HG03139 (cell line): ENCODE results near the gene NOSIP.

ENCODE experiments used
- ATAC-seq: cut with Tn5 transposase; IDR thresholded peaks from one replicate; pipeline ENCODE4 v1.9.1; 2021; ENCODE audit not compliant: unreplicated experiment

The NOSIP gene

DNA sequence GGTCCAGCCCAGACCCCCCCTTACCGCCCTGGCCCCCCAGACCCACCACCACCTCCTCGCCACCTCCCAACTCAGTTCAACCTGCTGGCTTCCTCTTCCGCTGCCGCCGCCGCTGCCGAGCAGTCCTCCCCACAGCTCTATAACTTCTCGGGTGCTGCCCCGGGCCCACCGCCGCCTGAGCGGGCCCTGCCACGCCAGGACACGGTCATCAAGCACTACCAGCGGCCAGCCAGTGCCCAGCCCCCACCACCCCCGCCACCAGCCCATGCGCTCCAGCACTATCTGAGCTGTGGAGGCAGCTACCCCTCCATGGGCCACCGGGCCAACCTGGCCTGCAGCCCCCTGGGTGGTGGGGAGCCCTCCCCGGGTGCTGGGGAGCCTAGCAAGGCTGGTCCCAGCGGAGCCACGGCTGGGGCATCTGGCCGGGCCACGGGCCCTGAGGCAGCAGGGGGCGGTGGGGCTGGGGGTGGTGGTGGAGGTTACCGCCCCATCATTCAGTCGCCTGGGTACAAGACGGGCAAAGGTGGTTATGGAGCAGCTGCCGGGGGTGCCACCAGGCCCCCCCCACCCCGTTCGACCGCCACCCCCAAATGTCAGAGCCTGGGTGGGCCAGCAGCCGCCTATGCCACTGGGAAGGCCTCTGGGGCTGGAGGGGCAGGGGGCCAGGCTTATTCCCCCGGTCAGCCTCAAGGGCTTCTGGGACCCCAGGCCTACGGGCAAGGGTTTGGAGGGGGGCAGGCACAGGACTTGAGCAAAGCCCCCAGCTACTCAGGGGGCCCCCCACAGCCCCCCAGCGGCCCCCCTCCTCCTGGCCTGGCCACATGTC is 14.8 kb upstream of the NOSIP start:
- ATAC-seq = no peak

DNA sequence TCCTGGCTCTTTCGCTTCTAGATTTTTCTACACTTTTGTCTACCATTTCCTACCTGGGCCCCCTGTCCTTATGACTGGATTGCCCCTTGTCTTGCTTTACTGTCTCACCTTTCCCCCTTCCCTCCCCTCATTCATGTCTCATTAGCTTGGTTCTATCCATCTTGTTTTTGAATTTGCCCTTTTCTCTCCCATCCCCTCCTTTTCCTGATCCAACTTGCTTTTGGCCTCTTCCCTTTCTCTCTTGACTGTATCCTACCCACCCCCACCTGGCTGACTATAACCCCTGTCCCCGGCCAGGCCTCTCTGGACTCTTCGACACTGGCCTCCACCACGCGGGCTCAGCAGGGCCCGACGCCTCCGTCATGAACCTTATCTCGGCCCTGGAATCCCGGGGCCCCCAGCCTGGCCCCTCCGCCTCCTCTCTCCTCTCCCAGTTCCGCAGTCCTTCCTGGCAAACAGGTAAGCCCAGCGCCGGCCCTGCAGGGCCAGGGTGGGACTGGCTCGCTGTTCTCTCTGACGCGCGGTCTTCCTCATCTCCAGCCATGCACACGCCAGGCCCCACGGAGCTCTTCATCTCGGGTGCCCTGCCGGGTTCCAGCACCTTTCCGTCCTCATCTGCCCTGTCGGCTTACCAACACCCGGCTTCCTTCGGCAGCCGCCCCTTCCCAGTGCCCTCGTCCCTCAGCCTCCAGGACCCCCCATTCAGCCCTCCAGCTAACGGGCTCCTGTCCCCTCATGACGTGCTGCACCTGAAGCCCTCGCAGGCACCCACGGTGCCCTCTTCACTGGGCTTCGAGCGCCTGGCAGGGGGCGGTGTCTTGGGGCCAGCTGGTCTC is 14.0 kb upstream of the NOSIP start:
- ATAC-seq = no peak

DNA sequence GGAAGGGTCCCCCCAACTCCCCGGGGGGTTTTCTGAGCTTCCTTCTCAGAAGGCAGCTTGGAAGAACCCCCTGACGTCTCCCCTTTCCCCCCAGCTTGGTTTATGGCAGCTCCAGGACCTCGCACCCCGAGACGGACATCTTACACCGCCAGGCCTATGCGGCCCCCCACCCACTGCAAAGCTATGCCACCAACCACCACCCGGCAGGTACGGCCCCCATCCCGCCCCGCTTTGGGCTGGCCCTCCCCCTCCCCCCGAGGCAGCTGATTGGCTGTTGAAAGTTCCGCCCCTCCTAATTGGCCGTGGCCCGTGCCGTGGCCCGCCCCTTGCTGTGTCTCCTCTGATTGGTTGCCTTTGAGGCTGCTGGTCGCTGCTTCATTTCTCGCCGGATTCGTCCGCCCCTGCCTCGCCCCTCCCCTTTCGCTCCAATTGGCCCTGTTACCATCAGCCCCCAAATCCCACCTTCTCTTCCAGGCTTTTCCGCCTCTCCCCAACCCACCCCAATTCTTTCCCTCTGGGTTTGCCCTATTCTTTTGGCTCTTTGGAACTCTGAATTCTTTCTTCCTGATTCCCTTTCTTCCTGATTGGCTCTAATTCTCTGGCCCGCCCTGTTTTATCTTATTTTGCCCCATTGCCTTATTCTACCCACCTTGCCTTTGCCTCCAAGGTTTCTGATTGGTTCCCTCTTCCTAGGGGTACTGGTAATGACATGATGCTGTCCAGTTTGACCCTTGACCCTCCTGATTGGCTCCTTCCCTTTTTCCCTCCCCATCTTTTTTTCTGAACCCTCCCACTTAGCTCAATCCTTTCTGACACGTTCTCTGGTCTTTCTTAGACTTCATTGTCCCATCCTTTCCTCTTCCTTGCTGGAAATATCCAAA is 13.1 kb upstream of the NOSIP start:
- ATAC-seq = peak; percentile 48

DNA sequence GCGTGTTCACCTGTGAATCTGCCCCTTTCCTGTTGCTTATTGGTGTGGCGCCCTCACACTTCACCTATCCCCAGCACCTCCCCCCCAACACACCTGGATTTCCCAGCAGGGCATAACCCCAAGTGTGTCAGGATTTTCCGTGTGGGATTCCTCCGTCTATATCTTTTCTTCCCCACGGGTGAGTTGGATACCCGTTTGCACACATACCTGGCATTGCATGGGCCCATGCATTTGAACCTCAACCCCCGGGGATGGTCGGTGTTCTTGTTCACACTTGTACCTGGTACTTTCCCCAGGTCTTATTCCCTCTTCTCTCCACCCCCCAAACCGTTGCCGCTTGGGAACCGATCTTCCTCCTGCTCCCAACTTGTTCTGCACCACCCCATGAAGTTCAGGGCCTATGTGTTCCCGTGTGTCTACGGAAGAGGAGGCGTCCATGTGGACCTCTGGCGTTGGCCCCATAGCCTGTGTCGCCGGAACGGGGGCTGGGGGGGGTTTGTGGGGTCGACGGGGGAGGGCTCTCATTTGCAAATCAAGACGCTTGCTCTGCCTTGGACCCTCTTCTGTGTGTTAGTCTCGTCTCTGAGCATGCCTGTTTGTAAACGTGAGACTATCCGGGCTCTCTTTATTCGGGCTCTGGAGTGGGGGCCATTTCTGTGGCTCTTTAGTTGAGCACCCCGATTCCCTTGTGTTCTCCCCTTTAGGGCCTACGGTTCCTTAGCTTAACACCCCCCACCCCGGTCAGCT is 12.3 kb upstream of the NOSIP start:
- ATAC-seq = no peak

DNA sequence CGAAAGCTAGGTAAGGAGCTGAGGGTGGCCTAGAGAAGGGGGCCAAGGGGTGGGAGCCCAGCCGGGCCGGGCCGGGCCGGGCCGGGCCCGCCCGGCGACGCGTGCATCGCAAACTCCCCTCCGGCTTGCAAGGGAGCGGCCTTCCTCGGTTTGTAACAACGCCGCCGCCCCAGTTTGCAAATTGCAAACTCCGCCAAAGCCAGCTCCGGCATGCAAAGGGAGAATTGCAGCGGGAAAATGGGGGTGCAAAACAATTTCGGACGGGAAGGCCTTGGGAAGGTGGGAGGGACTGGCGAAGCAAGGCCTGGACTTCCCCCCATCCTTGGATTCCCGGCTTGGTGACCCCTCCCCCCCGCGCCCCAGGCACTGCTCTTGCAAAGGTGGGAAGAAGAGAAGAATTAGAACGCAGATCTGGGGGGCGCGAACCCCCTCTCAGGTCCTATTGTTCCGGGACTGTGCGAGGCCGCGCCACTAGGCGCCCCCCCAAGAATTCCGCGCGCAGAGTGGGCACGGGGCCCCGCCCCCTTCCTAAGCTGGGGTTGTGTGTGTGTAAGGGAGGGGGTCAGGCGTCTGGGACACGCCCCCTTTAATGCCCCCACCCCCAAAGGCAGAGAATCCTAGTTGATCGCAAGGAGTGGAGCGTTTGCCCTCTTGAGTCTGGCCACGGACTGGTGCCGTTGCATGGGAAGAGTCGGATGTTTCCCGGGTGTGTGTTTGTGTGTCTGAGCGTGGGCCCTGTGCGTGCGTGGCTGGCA is 11.6 kb upstream of the NOSIP start:
- ATAC-seq = no peak

DNA sequence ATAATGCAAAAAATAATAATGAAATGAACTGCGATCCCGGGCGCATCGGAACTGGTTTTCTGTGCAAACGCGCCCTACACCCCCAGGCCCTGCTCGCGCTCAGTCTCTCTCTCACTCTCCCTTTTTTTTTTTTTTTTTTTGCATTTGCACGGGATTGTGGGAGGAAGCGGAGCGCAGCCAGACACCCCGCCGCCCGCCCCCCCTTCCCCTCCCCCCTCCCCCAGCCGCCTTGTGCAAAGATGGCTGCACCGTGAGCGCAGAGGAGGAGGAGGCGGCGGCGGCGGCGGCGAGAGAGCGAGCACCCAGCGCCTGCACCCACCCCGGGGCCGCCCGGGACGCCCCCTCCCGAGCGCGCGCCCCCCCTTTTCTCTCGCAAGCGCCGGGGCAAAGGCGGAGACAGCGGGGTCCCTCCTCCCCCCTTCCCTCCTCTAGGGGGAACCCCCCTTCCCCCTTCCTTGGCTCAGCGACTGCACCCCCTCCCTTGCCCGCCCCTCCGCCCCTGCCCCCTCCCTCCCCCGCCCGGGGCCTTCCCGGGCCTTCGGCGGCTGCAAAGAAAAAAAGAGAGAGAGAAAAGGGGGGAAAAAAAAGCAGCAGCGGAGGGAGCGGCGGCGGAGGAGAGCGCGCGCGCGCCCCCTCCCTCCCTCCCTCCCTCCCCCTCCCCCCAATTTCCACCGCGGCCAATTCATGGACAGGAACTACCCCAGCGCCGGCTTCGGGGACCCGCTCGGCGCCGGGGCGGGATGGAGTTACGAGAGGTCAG is 10.8 kb upstream of the NOSIP start, which contains the start of gene PRR12:
Gene PRR12 (plus strand): TSS at position 212 of the 760 bp plus-strand sequence. CDS start 473 bp downstream, at position 685.
- no peak for ATAC-seq

DNA sequence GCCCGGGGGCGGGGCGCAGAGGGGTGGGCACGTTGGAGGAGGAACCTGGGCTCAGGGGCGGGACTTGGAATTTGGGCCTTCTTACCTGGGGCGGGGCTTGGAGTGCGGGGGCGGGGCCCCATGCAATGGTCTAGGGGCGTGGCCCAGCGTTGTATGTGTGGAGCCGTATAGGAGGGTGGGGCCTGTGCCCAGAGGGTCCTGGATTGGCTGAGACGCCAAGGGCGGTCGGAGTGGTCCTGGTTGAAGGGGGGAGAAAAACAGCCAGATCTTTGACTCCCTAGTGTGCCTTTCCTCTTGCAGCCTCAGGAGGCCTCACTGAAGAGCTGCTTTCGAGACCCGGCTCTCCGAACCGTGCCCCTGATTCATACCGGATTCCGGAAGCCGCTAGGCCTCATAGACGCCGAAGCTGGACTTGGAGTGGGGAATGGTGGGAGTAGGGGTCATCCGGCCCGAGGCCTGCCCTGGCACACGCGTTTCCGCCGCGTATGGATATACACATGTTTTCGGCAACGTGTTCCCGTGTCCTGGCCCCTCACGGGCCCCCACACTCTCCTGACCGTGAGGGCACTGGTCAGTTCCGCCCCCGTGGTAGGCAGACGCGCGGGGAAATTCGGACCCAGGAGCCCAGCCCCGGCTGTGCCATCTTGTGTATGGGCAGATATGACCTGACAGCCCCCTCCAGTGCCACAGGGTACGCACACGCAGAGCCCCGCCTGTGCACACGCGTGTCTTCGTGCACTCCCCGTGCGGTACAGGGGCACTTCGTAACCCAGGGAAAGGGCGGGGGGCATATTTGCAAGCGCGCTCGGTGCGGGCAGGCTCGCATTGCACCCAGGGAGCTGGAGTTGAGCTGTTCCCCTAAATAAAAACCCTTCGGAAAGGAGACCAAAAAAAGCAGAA is 10.0 kb upstream of the NOSIP start:
- peak; percentile 50 for ATAC-seq

DNA sequence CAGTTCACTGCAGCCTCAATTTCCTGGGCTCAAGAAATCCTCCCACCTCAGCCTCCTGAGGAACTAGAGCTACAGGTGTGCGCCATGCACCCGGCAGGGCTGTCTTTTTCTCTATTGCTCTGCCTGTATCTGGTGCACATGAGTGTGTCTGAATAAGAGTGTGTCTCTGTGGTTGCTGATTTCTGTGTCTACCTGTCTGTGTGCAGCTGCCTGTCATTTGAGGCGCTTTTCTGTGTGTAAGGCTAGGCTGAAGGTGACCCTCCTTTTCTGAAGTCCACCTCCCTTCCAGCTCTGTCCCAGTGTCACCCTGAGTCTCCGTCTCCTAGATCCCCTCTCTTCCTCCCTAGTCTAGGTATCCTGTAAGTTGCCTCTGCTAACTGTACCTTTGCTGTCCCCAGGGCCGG is 9.1 kb upstream of the NOSIP start:
- ATAC-seq = no peak

DNA sequence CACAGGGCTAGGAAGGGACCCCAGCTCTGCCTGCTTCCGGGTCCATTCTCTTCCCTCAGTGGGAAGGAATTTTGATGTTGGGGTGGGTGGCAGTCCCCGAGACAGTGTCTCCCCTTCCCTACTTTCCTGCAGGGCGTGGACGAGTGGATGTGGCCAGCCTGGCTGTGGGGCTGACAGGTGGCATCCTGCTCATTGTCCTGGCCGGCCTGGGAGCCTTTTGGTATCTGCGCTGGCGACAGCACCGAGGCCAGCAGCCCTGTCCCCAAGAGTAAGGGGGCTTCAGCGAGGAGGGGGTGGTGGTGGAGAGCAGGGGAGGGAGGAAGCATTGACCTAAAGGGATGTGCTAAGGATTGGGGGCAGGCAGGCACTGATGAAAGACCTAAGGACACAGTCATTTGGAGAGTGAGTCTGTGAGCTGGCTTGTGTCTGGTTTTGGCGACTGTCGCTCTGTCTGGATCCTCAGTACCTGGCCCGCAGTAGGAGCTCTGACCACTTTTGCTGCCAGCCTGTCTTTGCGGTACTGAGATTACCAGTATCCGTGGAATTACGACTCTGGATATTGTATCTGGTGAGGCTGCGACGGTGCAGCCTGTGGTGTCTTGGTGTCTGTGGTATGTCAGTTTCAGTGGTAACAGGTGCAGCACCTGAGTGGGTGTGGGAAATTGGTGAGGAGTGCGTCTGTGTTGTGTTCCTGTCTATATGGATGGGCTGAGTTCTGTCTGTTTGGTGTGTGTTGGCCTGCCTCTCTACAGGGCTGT is 8.2 kb upstream of the NOSIP start:
- no peak for ATAC-seq

DNA sequence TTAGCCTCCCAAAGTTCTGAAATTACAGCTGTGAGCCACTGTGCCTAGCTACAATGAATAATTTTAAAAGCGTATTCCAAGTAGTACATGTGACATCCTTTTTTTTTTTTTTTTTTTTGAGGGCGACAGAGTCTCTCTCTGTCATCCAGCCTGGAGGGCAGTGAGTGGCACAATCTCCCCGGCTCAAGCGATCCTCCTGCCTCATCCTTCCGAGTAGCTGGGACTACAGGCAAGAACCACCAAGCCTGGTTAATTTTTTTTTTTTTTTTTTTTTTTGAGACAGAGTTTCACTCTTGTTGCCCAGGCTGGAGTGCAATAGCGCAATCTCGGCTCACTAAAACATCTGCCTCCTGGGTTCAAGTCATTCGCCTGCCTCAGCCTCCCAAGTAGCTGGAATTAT is 6.9 kb upstream of the NOSIP start:
- ATAC-seq = no peak

DNA sequence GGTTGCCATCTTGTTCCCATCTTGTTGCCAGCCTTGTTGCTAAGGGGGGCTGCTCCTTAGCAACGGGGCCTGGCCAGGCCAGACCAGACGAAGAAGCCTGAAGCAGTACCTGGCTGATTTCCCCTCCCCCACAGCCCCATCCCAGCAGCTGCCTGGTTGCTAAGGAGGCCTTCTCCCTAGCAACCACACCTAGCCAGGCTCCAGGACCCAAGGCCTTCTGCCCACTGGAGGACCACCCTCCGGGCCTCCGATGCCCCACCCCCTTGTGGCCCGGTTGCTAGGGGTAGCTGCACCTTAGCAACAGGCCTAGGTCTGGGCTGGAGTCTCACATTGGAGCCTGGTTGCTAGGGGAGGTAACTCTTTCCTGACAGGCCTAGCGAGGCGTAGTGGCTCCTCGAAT is 4.7 kb upstream of the NOSIP start:
- ATAC-seq = no peak

DNA sequence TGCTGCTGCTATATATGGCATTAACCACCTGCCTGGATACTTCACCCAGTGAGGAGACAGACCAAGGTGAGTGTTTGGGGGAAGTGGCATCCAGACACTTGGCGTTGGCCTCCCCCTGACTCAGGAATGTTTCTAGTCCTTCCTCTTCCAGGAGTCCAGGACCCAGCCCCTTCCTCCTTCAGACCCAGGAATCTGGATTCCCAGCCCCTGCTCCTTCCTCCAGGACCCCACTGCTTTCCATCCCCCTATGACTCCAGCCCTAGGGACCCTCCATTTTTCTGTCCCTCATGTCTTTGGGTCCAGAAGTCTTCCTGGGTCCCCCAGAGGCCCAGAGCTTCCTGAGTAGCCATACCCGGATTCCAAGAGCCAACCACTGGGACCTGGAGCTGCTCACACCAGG is 2.9 kb upstream of the NOSIP start:
- no peak for ATAC-seq

DNA sequence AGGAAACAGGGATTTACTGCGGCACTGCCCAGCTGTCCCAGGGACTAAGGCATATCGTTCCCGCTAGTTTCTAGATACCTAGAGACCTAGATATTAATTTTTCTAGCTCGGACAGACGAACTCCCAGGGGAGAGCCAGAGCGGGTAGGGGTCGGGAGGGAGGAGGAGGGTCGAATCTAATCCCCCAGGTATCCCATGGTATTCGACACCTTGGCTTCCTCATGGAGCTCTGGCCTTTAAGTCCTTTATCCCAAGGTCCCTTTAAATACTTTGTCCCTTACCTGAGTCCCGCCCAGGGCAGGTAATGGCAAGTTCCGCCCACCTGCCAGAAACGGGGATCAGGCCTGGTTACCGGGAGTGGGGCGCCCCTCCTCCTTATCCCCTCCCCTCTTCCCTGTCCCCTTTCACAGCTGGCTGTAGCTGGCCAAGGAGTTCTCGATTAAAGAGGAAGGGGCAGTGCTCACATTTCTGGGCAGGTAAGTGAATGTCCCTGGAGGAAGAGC is 702 bp upstream of the NOSIP start, which contains the start of gene PRRG2:
Gene PRRG2 (plus strand): TSS at position 310 of the 502 bp plus-strand sequence. CDS start 1,904 bp downstream, outside the sequence.
- no peak for ATAC-seq

DNA sequence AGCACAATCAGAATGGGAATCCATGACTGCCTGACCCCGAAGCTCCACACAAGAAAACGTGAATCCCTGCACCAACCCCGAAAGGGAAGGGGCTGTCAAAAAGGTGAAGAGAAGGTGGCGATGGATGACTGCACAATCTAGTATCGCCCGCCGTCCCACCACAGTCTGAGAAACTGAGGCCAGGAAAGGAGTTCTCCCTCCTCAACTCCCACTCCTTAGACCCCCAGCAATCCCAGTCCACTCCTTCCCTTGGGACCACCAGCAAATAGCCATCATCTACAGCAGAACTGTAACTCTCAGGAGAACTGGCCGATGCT is 451 bp downstream of the NOSIP start:
- ATAC-seq = no peak

DNA sequence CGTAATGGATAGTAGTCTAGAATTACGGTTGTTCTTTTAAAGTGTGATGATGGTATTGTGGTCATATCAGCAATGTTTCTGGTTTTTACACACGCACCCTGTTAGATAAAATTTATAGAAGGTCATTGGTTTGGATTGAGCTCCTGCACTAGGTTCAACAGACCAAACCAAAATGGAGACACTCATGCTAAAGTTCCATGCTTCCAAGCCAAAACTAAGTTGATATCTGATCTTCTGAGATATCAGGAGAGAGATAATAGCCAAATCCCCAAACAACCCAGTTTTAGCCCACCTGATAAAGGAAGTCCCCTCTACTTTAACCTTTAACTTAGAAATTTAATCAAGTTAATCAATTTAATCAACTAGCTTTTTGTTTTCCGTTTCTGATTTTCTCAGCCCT is 1.2 kb downstream of the NOSIP start:
- ATAC-seq = no peak

DNA sequence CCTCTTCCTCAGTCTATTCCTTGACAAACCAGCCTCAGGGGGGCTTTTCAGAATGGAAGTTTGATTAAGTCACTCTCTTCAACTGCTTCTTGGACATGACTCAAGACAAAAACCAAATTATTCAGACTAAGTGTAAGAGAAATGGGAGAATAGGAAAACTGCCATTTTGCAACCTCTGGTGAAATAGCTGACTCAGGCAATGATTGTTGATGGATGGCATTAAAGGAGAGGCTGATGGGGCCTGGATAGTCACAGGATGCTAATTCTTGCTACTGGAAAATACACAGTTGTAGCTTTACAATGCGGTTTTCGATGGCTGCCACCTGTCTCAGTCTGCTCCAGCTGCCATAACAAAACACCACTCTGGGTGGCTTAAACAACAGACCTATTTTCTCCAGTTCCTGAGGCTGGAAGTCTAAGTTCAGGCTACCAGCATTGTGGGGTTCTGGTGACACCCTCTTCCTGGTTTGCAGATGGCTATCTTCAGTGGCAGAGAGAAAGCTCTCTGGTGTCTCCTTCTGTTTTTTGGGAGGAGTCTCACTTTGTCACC is 6.1 kb downstream of the NOSIP start:
- no peak for ATAC-seq

DNA sequence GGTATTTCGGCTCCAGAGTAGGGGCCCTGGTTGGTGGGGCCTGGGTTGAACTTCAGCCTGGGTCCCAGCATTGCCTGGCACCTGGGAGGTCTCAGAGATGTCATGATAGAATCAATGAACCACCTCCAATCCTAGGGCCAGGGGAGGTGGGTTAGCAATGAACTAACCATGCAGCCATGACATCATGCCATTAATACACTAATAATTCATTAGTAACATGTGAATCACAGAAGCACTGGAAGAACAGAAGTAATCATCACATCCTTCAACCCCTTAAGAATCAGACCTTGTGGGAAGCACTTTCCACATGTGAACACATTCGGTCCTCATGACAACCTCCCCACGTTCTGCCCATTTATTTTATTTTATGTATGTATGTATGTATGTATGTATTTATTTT is 6.9 kb downstream of the NOSIP start:
- no peak for ATAC-seq
